H1 (cell line): Measurements from ENCODE around the gene ERGIC3. TPM values are rescaled to one million over a fixed set of nuclear protein-coding genes. Genes with fewer than 3 reads are reported as not detected.

ENCODE experiments used
- CTCF ChIA-PET: fragments of 300-600 bp; sonication (Branson Sonifier 250); formaldehyde crosslinking; loops from one replicate; lab custom pipeline; 2021; ENCODE audit not compliant: partially characterized antibody; lab: Charles Lee
- POLR2A ChIA-PET: fragments of 300-600 bp; sonication (Branson Sonifier 250); formaldehyde crosslinking; loops from one replicate; lab custom pipeline; 2021; ENCODE audit warnings: inconsistent platforms; ENCODE audit not compliant: partially characterized antibody; lab: Charles Lee
- DNase-seq, 2 experiments: peaks; one replicate each; pipeline versions ENCODE4 v3.0.0 to v3.0.0-alpha.2; 2010 to 2022; ENCODE audit warnings: low spot score in 2 of 2, low read depth in 1 of 2, mixed read lengths in 1 of 2
- FAIRE-seq: peaks from 2 replicates; lab custom pipeline; 2011; peaks lifted over from hg19 to GRCh38; lab: Jason Lieb, UNC
- H2AFZ ChIP-seq: 2 replicates; pipeline ENCODE4 v1.8.1; 2012; ENCODE audit warnings: low read length, inconsistent platforms
- H2AK5ac ChIP-seq: 2 replicates; pipeline ENCODE4 v1.6.1; 2013; ENCODE audit warnings: low read depth, low read length
- H2BK120ac ChIP-seq: replicated peaks from 2 replicates; pipeline ENCODE3; 2013; ENCODE audit warnings: low read depth, low read length, inconsistent platforms
- H2BK12ac ChIP-seq: 2 replicates; pipeline ENCODE4 v1.6.1; 2013; ENCODE audit warnings: low read depth, low read length
- H2BK15ac ChIP-seq: 2 replicates; pipeline ENCODE4 v1.6.1; 2013; ENCODE audit warnings: low read length
- H2BK20ac ChIP-seq: 2 replicates; pipeline ENCODE4 v1.6.1; 2013; ENCODE audit warnings: low read length
- H2BK5ac ChIP-seq: 2 replicates; pipeline ENCODE4 v1.6.1; 2013; ENCODE audit warnings: low read depth, low read length
- H3K14ac ChIP-seq: 2 replicates; pipeline ENCODE4 v1.6.1; 2013; ENCODE audit warnings: inconsistent platforms; ENCODE audit not compliant: insufficient read length
- H3K18ac ChIP-seq: 2 replicates; pipeline ENCODE4 v1.6.1; 2013; ENCODE audit warnings: low read length; ENCODE audit errors: extremely low read depth
- H3K23ac ChIP-seq: 2 replicates; pipeline ENCODE4 v1.6.1; 2013; ENCODE audit warnings: inconsistent platforms; ENCODE audit not compliant: insufficient read length
- H3K23me2 ChIP-seq: 2 replicates; pipeline ENCODE4 v1.6.1; 2013; ENCODE audit warnings: low read depth, low read length
- H3K27ac ChIP-seq: 2 replicates; pipeline ENCODE4 v1.6.1; 2011; ENCODE audit warnings: low read depth, low read length, inconsistent platforms
- H3K27me3 ChIP-seq, 4 experiments: replicated peaks in 1 of 4; 1 replicate in 1 of 4; 2 replicates in 3 of 4; pipeline versions ENCODE4 v1.6.1 to v1.8.1; 2011 to 2013; ENCODE audit warnings: low read length in 3 of 4, mild to moderate bottlenecking in 3 of 4, inconsistent platforms in 2 of 4, mixed read lengths in 2 of 4, moderate library complexity in 1 of 4; ENCODE audit not compliant: control insufficient read depth in 3 of 4, insufficient read depth in 3 of 4; ENCODE audit errors: extremely low read depth in 1 of 4
- H3K36me3 ChIP-seq, 4 experiments: 2 replicates each; pipeline versions ENCODE4 v1.6.1 to v1.8.1; 2011 to 2013; ENCODE audit warnings: mild to moderate bottlenecking in 4 of 4, low read length in 3 of 4, moderate library complexity in 2 of 4, control low read depth in 1 of 4, inconsistent platforms in 1 of 4; ENCODE audit not compliant: insufficient read depth in 4 of 4, control insufficient read depth in 2 of 4
- H3K4ac ChIP-seq: replicated peaks from 2 replicates; pipeline ENCODE3; 2013; ENCODE audit warnings: low read length, low read depth, mixed read lengths, inconsistent platforms; ENCODE audit not compliant: insufficient read length
- H3K4me1 ChIP-seq, 4 experiments: replicated peaks in 1 of 4; 1 replicate in 1 of 4; 2 replicates in 3 of 4; pipeline versions ENCODE4 v1.6.1 to v1.8.1; 2011 to 2013; ENCODE audit warnings: low read length in 3 of 4, inconsistent platforms in 2 of 4, mixed read lengths in 1 of 4; ENCODE audit not compliant: insufficient read depth in 4 of 4, control insufficient read depth in 3 of 4
- H3K4me2 ChIP-seq, 2 experiments: 2 replicates each; pipeline versions ENCODE4 v1.6.1 to v1.8.1; 2011 to 2013; ENCODE audit warnings: low read depth in 2 of 2, low read length in 2 of 2, control low read depth in 1 of 2, inconsistent platforms in 1 of 2, mild to moderate bottlenecking in 1 of 2; ENCODE audit not compliant: insufficient read depth in 1 of 2
- H3K4me3 ChIP-seq, 4 experiments: fragments of 200-600, 300-600 bp in 1 of 4; sonication (generic), shearing (Covaris generic), sonication (Bioruptor Twin) in 1 of 4; 2 replicates each; pipeline versions ENCODE4 v1.5.1 to v1.8.1; 2011 to 2016; ENCODE audit warnings: low read length in 4 of 4, low read depth in 3 of 4, control low read depth in 2 of 4, inconsistent platforms in 2 of 4, mild to moderate bottlenecking in 2 of 4, mixed read lengths in 1 of 4, moderate library complexity in 1 of 4; ENCODE audit not compliant: insufficient read depth in 2 of 4; ENCODE audit errors: extremely low read depth in 1 of 4
- H3K56ac ChIP-seq: replicated peaks from 2 replicates; pipeline ENCODE3; 2013; ENCODE audit warnings: low read depth, mild to moderate bottlenecking, mixed read lengths, low read length, inconsistent platforms; ENCODE audit not compliant: insufficient read length
- H3K79me1 ChIP-seq: 2 replicates; pipeline ENCODE4 v1.6.1; 2013; ENCODE audit warnings: low read depth, low read length, control low read depth
- H3K79me2 ChIP-seq, 2 experiments: 2 replicates each; pipeline versions ENCODE4 v1.6.1 to v1.8.1; 2012 to 2013; ENCODE audit warnings: low read length in 2 of 2, mild to moderate bottlenecking in 2 of 2, inconsistent platforms in 1 of 2; ENCODE audit not compliant: insufficient read depth in 2 of 2, control insufficient read depth in 1 of 2
- H3K9ac ChIP-seq, 4 experiments: replicated peaks in 1 of 4; 1 replicate in 1 of 4; 2 replicates in 3 of 4; pipeline versions ENCODE4 v1.6.1 to v1.8.1; 2011 to 2013; ENCODE audit warnings: low read depth in 3 of 4, low read length in 3 of 4, control low read depth in 2 of 4, mild to moderate bottlenecking in 2 of 4, moderate library complexity in 2 of 4, inconsistent platforms in 1 of 4; ENCODE audit errors: extremely low read depth in 1 of 4
- H3K9me3 ChIP-seq, 2 experiments: 2 replicates each; pipeline versions ENCODE4 v1.6.1 to v1.8.1; 2012 to 2013; ENCODE audit warnings: mild to moderate bottlenecking in 2 of 2, moderate library complexity in 2 of 2, control low read depth in 1 of 2, inconsistent platforms in 1 of 2, low read depth in 1 of 2, low read length in 1 of 2, mixed read lengths in 1 of 2; ENCODE audit not compliant: insufficient read depth in 2 of 2
- H4K20me1 ChIP-seq, 2 experiments: replicated peaks in 1 of 2; 2 replicates each; pipeline versions ENCODE3 to v1.8.1; 2011 to 2013; ENCODE audit warnings: inconsistent platforms in 2 of 2, low read length in 2 of 2, mild to moderate bottlenecking in 1 of 2; ENCODE audit not compliant: insufficient read depth in 2 of 2, control insufficient read depth in 1 of 2
- H4K5ac ChIP-seq: 2 replicates; pipeline ENCODE4 v1.6.1; 2013; ENCODE audit warnings: low read length, low read depth, mixed read lengths, inconsistent platforms; ENCODE audit not compliant: insufficient read length
- H4K8ac ChIP-seq: 2 replicates; pipeline ENCODE4 v1.8.0; 2013; ENCODE audit warnings: mild to moderate bottlenecking, moderate library complexity, low read length, inconsistent platforms; ENCODE audit not compliant: insufficient read depth; ENCODE audit errors: extremely low read depth
- H4K91ac ChIP-seq: replicated peaks from 2 replicates; pipeline ENCODE3; 2013; ENCODE audit warnings: low read length, mixed read lengths, inconsistent platforms; ENCODE audit not compliant: insufficient read length
- BCL11A ChIP-seq, 2 experiments: IDR thresholded peaks; one replicate each; pipeline ENCODE4 v1.6.1; 2011; ENCODE audit warnings: low read depth in 2 of 2, low read length in 2 of 2, mild to moderate bottlenecking in 2 of 2
- EZH2 ChIP-seq: fragments of 200-600 bp; sonication (generic); IDR thresholded peaks from 2 replicates; pipeline ENCODE4 v1.7.1; 2012; ENCODE audit warnings: low read depth, mild to moderate bottlenecking, moderate library complexity, low read length, inconsistent platforms; ENCODE audit not compliant: severe bottlenecking
- HDAC2 ChIP-seq, 2 experiments: fragments of 300-600 bp in 1 of 2; sonication (generic) in 1 of 2; IDR thresholded peaks; 2 replicates each; pipeline ENCODE4 v1.6.1; 2011 to 2012; ENCODE audit warnings: low read depth in 2 of 2, low read length in 2 of 2, mild to moderate bottlenecking in 2 of 2, moderate library complexity in 2 of 2, borderline replicate concordance in 1 of 2, inconsistent platforms in 1 of 2
- JUND ChIP-seq: IDR thresholded peaks from 2 replicates; pipeline ENCODE4 v1.6.1; 2011; ENCODE audit warnings: mild to moderate bottlenecking, improper control_type of control experiment, low read length
- PHF8 ChIP-seq: fragments of 200-600 bp; sonication (generic); conservative IDR thresholded peaks from 2 replicates; pipeline ENCODE4 v1.7.1; 2012; ENCODE audit warnings: low read depth, mild to moderate bottlenecking, inconsistent platforms, low read length, moderate library complexity
- POLR2AphosphoS5 ChIP-seq: IDR thresholded peaks from 2 replicates; pipeline ENCODE4 v1.6.1; 2011; ENCODE audit warnings: low read depth, low read length
- POU5F1 ChIP-seq: IDR thresholded peaks from 2 replicates; pipeline ENCODE4 v1.6.1; 2011; ENCODE audit warnings: low read depth, mild to moderate bottlenecking, low read length, moderate library complexity
- RFX5 ChIP-seq: IDR thresholded peaks from 2 replicates; pipeline ENCODE4 v1.6.1; 2011; ENCODE audit warnings: low read depth, low read length, improper control_type of control experiment, borderline replicate concordance
- SIN3A ChIP-seq, 2 experiments: IDR thresholded peaks in 1 of 2; conservative IDR thresholded peaks in 1 of 2; 2 replicates each; pipeline ENCODE4 v1.6.1; 2011 to 2012; ENCODE audit warnings: low read length in 2 of 2, improper control_type of control experiment in 1 of 2, low read depth in 1 of 2, mild to moderate bottlenecking in 1 of 2
- WGBS, 2 experiments: shearing (Covaris generic) in 1 of 2; methylation state at CpG; one replicate each; pipeline versions ENCODE4 v1.1.6 to v1.1.7; 2013 to 2015; ENCODE audit warnings: low lambda C conversion rate in 2 of 2, mixed read lengths in 2 of 2, inconsistent platforms in 1 of 2, low coverage in 1 of 2, missing lambda C conversion rate in 1 of 2; ENCODE audit not compliant: insufficient replicate concordance in 2 of 2, insufficient coverage in 1 of 2, insufficient read length in 1 of 2; ENCODE audit errors: extremely low coverage in 1 of 2, missing lambda C conversion rate in 1 of 2; 5-methylcytosine and 5-hydroxymethylcytosine counted together
- polyA plus RNA-seq, 7 experiments: library from polyadenylated mRNA; depleted of rRNA in 3 of 7; stranded (reverse) in 5 of 7; unstranded in 2 of 7; fragments of >200 nt in 5 of 7; fragments of 200-250 nt in 2 of 7; gene quantifications; 1 replicate in 5 of 7; 2 replicates in 1 of 7; 4 replicates in 1 of 7; pipeline versions ENCODE4 v1.2.1 to v1.2.3, GENCODE V29; 2011 to 2013; ENCODE audit warnings: missing spikeins in 2 of 7, mixed read lengths in 2 of 7
- total RNA-seq: library from RNA; stranded (reverse); fragmentation: NEBNext Ultra II Directional; extraction: Animal tissue kit (Norgen Biotek cat#: 25700); gene quantifications from 2 replicates; pipeline ENCODE4 v1.2.1, GENCODE V29; 2021
- TF ChIP-seq, protein P1 (sequence below): IDR thresholded peaks from 2 replicates; pipeline ENCODE4 v1.6.1; 2012; ENCODE audit warnings: inconsistent platforms

Gene ERGIC3
- total and polyA plus RNA-seq, 2 of the 8 experiments (the other 6 are each of a cell fraction or from before 2014, with no cell fraction given): 178 to 341 TPM

DNA sequence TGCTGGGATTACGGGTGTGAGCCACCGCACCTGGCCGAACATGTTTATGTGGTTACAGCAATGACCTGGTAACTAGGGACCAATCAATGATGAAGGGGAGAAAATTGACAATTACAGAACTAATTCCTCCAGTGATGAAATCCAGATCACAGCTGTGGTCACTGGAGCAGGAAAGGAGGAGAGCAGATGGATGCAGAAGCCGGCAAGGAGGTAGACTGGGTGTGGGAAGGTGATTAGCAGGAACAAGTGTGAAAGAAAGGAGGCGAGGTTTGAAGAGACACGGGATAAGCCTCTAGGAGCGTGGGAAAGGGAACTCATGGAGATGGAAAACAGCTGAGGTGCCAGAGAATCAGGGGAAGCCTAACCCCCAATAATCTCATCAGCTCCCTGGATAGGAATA lies 56.6 kb downstream of the ERGIC3 start:
- WGBS, 2 experiments: 89% methylated on average over 7 of the region's 7 CpGs; no CpG with 5 or more reads in 1 of the 2 experiments
- peaks cover 0 to 2% of the 10 kb centered on the region in 2 experiments for H4K20me1 ChIP-seq
- H3K9me3 ChIP-seq: no peaks in the 10 kb centered on the region
- no peak overlapping the region for H2BK15ac ChIP-seq
- no peak overlapping the region for H3K14ac ChIP-seq
- no peak overlapping the region for H2BK20ac ChIP-seq
- H3K36me3 ChIP-seq: no peaks in the 10 kb centered on the region
- no peak overlapping the region for H3K18ac ChIP-seq
- POLR2A ChIA-PET: interaction anchor here (0.6 to 1.9 kb wide), 4 partner anchors 10 to 252 kb away, joined by 3 to 5 read pairs (median 3); partner anchors contain the start of gene RBM39
- no peak overlapping the region for H3K56ac ChIP-seq
- no peak overlapping the region for H4K8ac ChIP-seq
- H2AK5ac ChIP-seq: no peak overlapping the region
- H3K9ac ChIP-seq: no peak overlapping the region
- CTCF ChIA-PET: interaction anchor here (0.7 to 1.1 kb wide), 2 partner anchors 15 to 23 kb away, joined by 3 read pairs; no protein-coding TSS in a partner anchor
- H3K27me3 ChIP-seq: peaks cover 6 to 43% (median 32%) of the 10 kb centered on the region in 4 experiments
- peaks cover 0 to 14% (median 7%) of the 10 kb centered on the region in 4 experiments; a peak in 4 of 7 replicates for H3K4me1 ChIP-seq
- H3K23me2 ChIP-seq: peaks cover 11% of the 10 kb centered on the region; the same call in 1 of the 2 replicates
- H3K23ac ChIP-seq: no peak overlapping the region
- no peaks in the 10 kb centered on the region for H3K79me2 ChIP-seq
- DNase-seq (no peak), FAIRE-seq (no peak)
- H2BK5ac ChIP-seq: no peak overlapping the region
- no peak overlapping the region for H3K4me2 ChIP-seq
- no peak overlapping the region for H4K5ac ChIP-seq
- H3K4ac ChIP-seq: no peak overlapping the region
- H2AFZ ChIP-seq: no peak overlapping the region
- no peak overlapping the region for H3K27ac ChIP-seq
- H4K91ac ChIP-seq: no peak overlapping the region
- H2BK120ac ChIP-seq: no peak overlapping the region
- no peaks in the 10 kb centered on the region for H3K79me1 ChIP-seq
- no peak overlapping the region for H3K4me3 ChIP-seq
- no peak overlapping the region for H2BK12ac ChIP-seq
- no peak for TF ChIP-seq SIN3A (conservative IDR thresholded peaks at IDR 0.05 in 1 of 2, IDR thresholded peaks at IDR 0.05 in 1 of 2; ENCODE audit: low read depth in 1 of 2, low read length in 2 of 2)
- TF ChIP-seq RFX5: no peak
- TF ChIP-seq HDAC2 (IDR thresholded peaks at IDR 0.05; ENCODE audit: borderline replicate concordance in 1 of 2, low read depth in 2 of 2, low read length in 2 of 2): no peak
- no peak for TF ChIP-seq POU5F1
- no peak for TF ChIP-seq EZH2
- TF ChIP-seq POLR2AphosphoS5: no peak
- TF ChIP-seq, protein P1, sequence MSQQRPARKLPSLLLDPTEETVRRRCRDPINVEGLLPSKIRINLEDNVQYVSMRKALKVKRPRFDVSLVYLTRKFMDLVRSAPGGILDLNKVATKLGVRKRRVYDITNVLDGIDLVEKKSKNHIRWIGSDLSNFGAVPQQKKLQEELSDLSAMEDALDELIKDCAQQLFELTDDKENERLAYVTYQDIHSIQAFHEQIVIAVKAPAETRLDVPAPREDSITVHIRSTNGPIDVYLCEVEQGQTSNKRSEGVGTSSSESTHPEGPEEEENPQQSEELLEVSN: no peak
- TF ChIP-seq PHF8: no peak
- no peak for TF ChIP-seq BCL11A (IDR thresholded peaks at IDR 0.05; ENCODE audit: low read depth in 2 of 2, low read length in 2 of 2)
- no peak for TF ChIP-seq JUND
